ENCODE data around the gene RIT2.

The RIT2 gene

GRCh38 chr18:42922363-42922762, 193.1 kb downstream of the RIT2 start:
- DNase-seq, result no peak

GRCh38 chr18:42921226-42921737, 194.2 kb downstream of the RIT2 start:
- no peak for DNase-seq

- no peak for DNase-seq
Measured at GRCh38 chr18:42920621-42921020, 194.9 kb downstream of the RIT2 start.

- no peak for DNase-seq
Measured at GRCh38 chr18:42915299-42915698, 200.2 kb downstream of the RIT2 start.

GRCh38 chr18:42914476-42914875, 201.0 kb downstream of the RIT2 start:
- no peak for DNase-seq

- no peak for DNase-seq
Measured at GRCh38 chr18:42909095-42909494, 206.4 kb downstream of the RIT2 start.

- no peak for DNase-seq
Measured at GRCh38 chr18:42906761-42907160, 208.7 kb downstream of the RIT2 start.

GRCh38 chr18:42901161-42901560, 214.3 kb downstream of the RIT2 start:
- DNase-seq, result no peak

- no peak for DNase-seq
Measured at GRCh38 chr18:42893977-42894376, 221.5 kb downstream of the RIT2 start.

GRCh38 chr18:42892181-42892580, 223.3 kb downstream of the RIT2 start:
- no peak for DNase-seq

- DNase-seq, result no peak
Measured at GRCh38 chr18:42891705-42892104, 223.8 kb downstream of the RIT2 start.

- DNase-seq, result no peak
Measured at GRCh38 chr18:42883169-42883568, 232.3 kb downstream of the RIT2 start.

GRCh38 chr18:42882122-42882521, 233.4 kb downstream of the RIT2 start:
- DNase-seq, result no peak

- no peak for DNase-seq
Measured at GRCh38 chr18:42872838-42873237, 242.6 kb downstream of the RIT2 start.

GRCh38 chr18:42864876-42865275, 250.6 kb downstream of the RIT2 start:
- DNase-seq, result no peak

- DNase-seq, result no peak
Measured at GRCh38 chr18:42861271-42861670, 254.2 kb downstream of the RIT2 start.

- no peak for DNase-seq
Measured at GRCh38 chr18:42860548-42860947, 254.9 kb downstream of the RIT2 start.

- DNase-seq, result no peak
Measured at GRCh38 chr18:42860011-42860410, 255.5 kb downstream of the RIT2 start.

- no peak for DNase-seq
Measured at GRCh38 chr18:42854558-42854957, 260.9 kb downstream of the RIT2 start.

- DNase-seq, result no peak
Measured at GRCh38 chr18:42850174-42851083, 265.1 kb downstream of the RIT2 start.

- no peak for DNase-seq
Measured at GRCh38 chr18:42839408-42839807, 276.1 kb downstream of the RIT2 start.

GRCh38 chr18:42838546-42839145, 276.8 kb downstream of the RIT2 start:
- no peak for DNase-seq

- DNase-seq, result no peak
Measured at GRCh38 chr18:42830936-42831335, 284.5 kb downstream of the RIT2 start.

GRCh38 chr18:42828881-42829280, 286.6 kb downstream of the RIT2 start:
- no peak for DNase-seq

Measured in amniotic stem cell (primary cell).